ENCODE measurements around the gene HTN1.

HTN1 gene

DNA sequence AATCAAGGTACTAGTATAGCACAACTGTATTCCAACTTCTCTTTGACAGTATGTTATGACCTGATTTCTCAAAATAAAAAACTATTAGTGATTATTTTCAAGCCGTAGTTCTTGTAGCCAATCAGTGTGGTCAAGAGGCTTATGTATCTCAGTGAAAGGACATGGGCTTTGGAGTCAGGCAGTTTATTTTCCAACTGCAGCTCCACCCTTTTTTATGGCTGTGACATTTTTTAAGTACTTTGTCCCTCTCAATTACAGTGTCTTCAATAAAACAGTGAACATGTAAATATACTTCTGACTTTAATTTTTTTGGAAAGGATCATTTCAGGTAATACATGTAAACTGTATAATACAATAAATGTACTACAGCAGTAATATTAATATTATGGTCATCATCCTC is 30.0 kb downstream of the HTN1 start:
- TF ChIP-seq ZBTB7A (IDR thresholded peaks at IDR 0.05; ENCODE audit: low read depth) (no peak), CREB1 (IDR thresholded peaks at IDR 0.05; ENCODE audit: low read depth) (no peak), NFIC (IDR thresholded peaks at IDR 0.05) (no peak), TAF1 (IDR thresholded peaks at IDR 0.05; ENCODE audit: low read depth) (no peak), EP300 (IDR thresholded peaks at IDR 0.05; ENCODE audit: borderline replicate concordance) (no peak), YY1 (IDR thresholded peaks at IDR 0.05; ENCODE audit: low read depth) (no peak), EGR1 (IDR thresholded peaks at IDR 0.05) (no peak), RAD21 (IDR thresholded peaks at IDR 0.05; ENCODE audit: low read depth) (no peak), TCF12 (IDR thresholded peaks at IDR 0.05; ENCODE audit: low read depth) (no peak), FOXM1 (IDR thresholded peaks at IDR 0.05; ENCODE audit: borderline replicate concordance, low read depth) (no peak), TEAD4 (IDR thresholded peaks at IDR 0.05) (no peak), REST (IDR thresholded peaks at IDR 0.05; ENCODE audit: low read depth) (no peak), CEBPB (IDR thresholded peaks at IDR 0.05) (no peak)
- TF ChIP-seq, protein P1, sequence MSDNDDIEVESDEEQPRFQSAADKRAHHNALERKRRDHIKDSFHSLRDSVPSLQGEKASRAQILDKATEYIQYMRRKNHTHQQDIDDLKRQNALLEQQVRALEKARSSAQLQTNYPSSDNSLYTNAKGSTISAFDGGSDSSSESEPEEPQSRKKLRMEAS (IDR thresholded peaks at IDR 0.05): no peak
- TF ChIP-seq, protein P2, sequence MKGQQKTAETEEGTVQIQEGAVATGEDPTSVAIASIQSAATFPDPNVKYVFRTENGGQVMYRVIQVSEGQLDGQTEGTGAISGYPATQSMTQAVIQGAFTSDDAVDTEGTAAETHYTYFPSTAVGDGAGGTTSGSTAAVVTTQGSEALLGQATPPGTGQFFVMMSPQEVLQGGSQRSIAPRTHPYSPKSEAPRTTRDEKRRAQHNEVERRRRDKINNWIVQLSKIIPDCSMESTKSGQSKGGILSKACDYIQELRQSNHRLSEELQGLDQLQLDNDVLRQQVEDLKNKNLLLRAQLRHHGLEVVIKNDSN (IDR thresholded peaks at IDR 0.05): no peak

- no peak for TF ChIP-seq REST (IDR thresholded peaks at IDR 0.05; ENCODE audit: low read depth)
- TF ChIP-seq ZBTB7A (IDR thresholded peaks at IDR 0.05; ENCODE audit: low read depth): no peak
- TF ChIP-seq, protein P1 (IDR thresholded peaks at IDR 0.05): no peak
- TF ChIP-seq, protein P2 (IDR thresholded peaks at IDR 0.05): no peak
- no peak for TF ChIP-seq FOXM1 (IDR thresholded peaks at IDR 0.05; ENCODE audit: borderline replicate concordance, low read depth)
- TF ChIP-seq YY1 (IDR thresholded peaks at IDR 0.05; ENCODE audit: low read depth): no peak
- TF ChIP-seq EGR1 (IDR thresholded peaks at IDR 0.05): no peak
- TF ChIP-seq TAF1 (IDR thresholded peaks at IDR 0.05; ENCODE audit: low read depth): no peak
- TF ChIP-seq TEAD4 (IDR thresholded peaks at IDR 0.05): no peak
- TF ChIP-seq TCF12 (IDR thresholded peaks at IDR 0.05; ENCODE audit: low read depth): no peak
- no peak for TF ChIP-seq CEBPB (IDR thresholded peaks at IDR 0.05)
- TF ChIP-seq NFIC (IDR thresholded peaks at IDR 0.05): no peak
Measured at GRCh38 chr4:70099206-70099605, 49.0 kb downstream of the HTN1 start.
